Osteocyte (in vitro differentiated cells): Measurements from ENCODE around the gene YAP1. TPM values are rescaled to one million over a fixed set of nuclear protein-coding genes. Genes with fewer than 3 reads are reported as not detected.

ENCODE experiments used
- DNase-seq: peaks from one replicate; pipeline ENCODE4 v3.0.0; 2021; ENCODE audit warnings: mixed read lengths; ENCODE audit not compliant: unreplicated experiment; ENCODE audit errors: extremely low spot score
- H3K27ac Mint-ChIP-seq: one replicate; pipeline ENCODE4 v1.8.0; 2021; ENCODE audit warnings: mild to moderate bottlenecking, mixed read lengths; ENCODE audit not compliant: unreplicated experiment
- H3K27me3 Mint-ChIP-seq: one replicate; pipeline ENCODE4 v1.8.0; 2021; ENCODE audit warnings: mixed read lengths; ENCODE audit not compliant: unreplicated experiment
- H3K36me3 Mint-ChIP-seq: one replicate; pipeline ENCODE4 v1.8.0; 2021; ENCODE audit warnings: mixed read lengths; ENCODE audit not compliant: unreplicated experiment
- H3K4me1 Mint-ChIP-seq: one replicate; pipeline ENCODE4 v1.8.0; 2021; ENCODE audit warnings: mixed read lengths; ENCODE audit not compliant: unreplicated experiment
- H3K4me3 Mint-ChIP-seq: one replicate; pipeline ENCODE4 v1.8.0; 2021; ENCODE audit warnings: mild to moderate bottlenecking, moderate library complexity, mixed read lengths; ENCODE audit not compliant: unreplicated experiment
- H3K9me3 Mint-ChIP-seq: one replicate; pipeline ENCODE4 v1.8.0; 2021; ENCODE audit warnings: mixed read lengths; ENCODE audit not compliant: unreplicated experiment
- total RNA-seq: library from RNA; stranded (reverse); gene quantifications from 2 replicates; pipeline ENCODE4 v1.2.1, GENCODE V29; 2021
- TF ChIP-seq, protein P1 (sequence below): fragments of 200-600 bp; sonication (generic); IDR thresholded peaks from 2 replicates; pipeline ENCODE4 v1.5.0; 2021; ENCODE audit warnings: antibody characterized with exemption, mild to moderate bottlenecking, moderate library complexity

Gene YAP1
- total RNA-seq, 1 donor from 2014 or later = 128 TPM

DNA sequence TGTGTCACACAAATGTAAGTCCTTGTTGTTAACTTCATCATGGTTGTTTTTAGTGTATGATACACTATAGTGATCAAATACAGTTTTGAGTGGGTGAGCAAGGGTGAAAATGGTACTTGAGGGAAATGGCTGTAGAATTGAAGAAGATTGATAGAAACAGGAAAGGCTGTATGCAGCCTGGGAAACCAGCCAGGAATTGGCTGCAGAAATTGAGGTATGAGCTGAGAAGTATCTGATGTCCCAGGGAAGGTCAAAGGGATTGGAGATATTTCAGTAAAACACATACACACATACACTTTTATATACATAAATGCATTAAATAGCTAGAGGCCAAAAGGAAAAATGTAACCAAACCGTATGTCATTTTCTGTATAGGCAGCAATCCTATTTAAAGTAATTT is 13.1 kb upstream of the YAP1 start:
- TF ChIP-seq, protein P1, sequence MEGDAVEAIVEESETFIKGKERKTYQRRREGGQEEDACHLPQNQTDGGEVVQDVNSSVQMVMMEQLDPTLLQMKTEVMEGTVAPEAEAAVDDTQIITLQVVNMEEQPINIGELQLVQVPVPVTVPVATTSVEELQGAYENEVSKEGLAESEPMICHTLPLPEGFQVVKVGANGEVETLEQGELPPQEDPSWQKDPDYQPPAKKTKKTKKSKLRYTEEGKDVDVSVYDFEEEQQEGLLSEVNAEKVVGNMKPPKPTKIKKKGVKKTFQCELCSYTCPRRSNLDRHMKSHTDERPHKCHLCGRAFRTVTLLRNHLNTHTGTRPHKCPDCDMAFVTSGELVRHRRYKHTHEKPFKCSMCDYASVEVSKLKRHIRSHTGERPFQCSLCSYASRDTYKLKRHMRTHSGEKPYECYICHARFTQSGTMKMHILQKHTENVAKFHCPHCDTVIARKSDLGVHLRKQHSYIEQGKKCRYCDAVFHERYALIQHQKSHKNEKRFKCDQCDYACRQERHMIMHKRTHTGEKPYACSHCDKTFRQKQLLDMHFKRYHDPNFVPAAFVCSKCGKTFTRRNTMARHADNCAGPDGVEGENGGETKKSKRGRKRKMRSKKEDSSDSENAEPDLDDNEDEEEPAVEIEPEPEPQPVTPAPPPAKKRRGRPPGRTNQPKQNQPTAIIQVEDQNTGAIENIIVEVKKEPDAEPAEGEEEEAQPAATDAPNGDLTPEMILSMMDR = no peak
- no peak overlapping the region for H3K4me3 Mint-ChIP-seq
- no peak overlapping the region for H3K27ac Mint-ChIP-seq
- no peak for DNase-seq
- no peaks in the 10 kb centered on the region for H3K36me3 Mint-ChIP-seq
- H3K27me3 Mint-ChIP-seq = no peaks in the 10 kb centered on the region
- H3K4me1 Mint-ChIP-seq = no peaks in the 10 kb centered on the region
- no peaks in the 10 kb centered on the region for H3K9me3 Mint-ChIP-seq

DNA sequence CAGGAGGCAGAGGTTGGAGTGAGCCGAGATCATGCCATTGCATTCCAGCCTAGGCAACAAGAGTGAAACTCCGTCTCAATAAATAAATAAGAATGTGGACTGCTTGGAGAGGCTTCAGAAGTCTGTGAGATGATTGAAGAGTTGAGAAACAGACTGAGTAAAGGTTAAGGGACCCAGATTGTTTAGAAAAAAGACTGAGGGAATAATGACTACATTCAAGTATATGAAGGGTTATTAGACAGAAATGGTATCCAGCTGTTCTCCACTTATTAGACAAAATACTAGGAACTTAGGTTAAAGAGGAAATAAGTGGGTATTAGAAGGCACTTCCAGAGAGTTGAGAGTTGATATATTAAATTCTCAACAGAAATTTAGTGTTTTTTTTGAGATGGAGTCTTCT is 10.5 kb upstream of the YAP1 start:
- H3K36me3 Mint-ChIP-seq = no peaks in the 10 kb centered on the region
- no peaks in the 10 kb centered on the region for H3K4me1 Mint-ChIP-seq
- no peaks in the 10 kb centered on the region for H3K27me3 Mint-ChIP-seq
- TF ChIP-seq, protein P1 = no peak
- no peak overlapping the region for H3K27ac Mint-ChIP-seq
- no peak overlapping the region for H3K4me3 Mint-ChIP-seq
- DNase-seq = no peak
- H3K9me3 Mint-ChIP-seq = no peaks in the 10 kb centered on the region

DNA sequence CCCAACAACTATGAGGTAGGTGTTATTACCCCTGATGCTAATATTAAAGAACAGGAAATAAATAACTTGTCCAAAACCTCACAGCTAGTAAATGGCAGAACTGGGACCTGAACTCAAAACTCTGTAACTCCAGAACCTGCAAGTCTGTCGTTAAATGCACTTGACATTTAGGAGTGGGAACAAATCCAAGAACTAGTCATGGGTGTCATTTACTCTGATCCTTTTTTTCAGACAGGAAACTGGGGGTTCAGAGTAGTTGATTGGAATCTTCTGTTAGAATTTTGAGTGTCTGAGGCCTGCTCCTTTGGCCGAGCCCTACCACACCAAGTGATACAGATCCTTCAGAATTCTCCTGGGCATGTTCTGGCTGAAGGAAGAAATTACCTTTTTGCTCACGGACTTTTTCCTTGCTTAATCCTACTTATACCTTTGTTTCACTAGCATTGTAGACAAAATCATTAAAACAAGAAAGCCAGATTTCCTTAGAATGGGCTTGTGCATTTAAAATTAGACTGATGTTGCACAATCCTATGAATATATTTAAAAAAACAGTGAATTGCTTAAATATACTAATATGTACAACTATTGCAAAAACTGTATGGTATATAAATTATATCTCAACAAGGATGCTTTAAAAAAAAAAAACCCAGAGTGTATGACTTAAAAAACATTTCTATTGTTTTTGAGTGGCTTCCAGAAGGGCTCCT is 1.4 kb upstream of the YAP1 start:
- TF ChIP-seq, protein P1 = no peak
- no peaks in the 10 kb centered on the region for H3K9me3 Mint-ChIP-seq
- peaks cover 25% of the 10 kb centered on the region for H3K4me1 Mint-ChIP-seq
- peaks cover 2% of the 10 kb centered on the region for H3K36me3 Mint-ChIP-seq
- peak overlapping the region; percentile 100 for H3K27ac Mint-ChIP-seq
- H3K4me3 Mint-ChIP-seq = peak overlapping the region; percentile 99
- H3K27me3 Mint-ChIP-seq = no peaks in the 10 kb centered on the region
- DNase-seq = no peak

DNA sequence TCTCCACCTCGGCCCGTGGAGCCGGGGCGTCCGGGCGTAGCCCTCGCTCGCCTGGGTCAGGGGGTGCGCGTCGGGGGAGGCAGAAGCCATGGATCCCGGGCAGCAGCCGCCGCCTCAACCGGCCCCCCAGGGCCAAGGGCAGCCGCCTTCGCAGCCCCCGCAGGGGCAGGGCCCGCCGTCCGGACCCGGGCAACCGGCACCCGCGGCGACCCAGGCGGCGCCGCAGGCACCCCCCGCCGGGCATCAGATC is 439 bp downstream of the YAP1 start:
- H3K36me3 Mint-ChIP-seq = peaks cover 13% of the 10 kb centered on the region
- H3K27me3 Mint-ChIP-seq = no peaks in the 10 kb centered on the region
- peak overlapping the region; percentile 89 for H3K4me3 Mint-ChIP-seq
- H3K9me3 Mint-ChIP-seq = no peaks in the 10 kb centered on the region
- TF ChIP-seq, protein P1 = no peak
- no peak for DNase-seq
- no peak overlapping the region for H3K27ac Mint-ChIP-seq
- H3K4me1 Mint-ChIP-seq = peaks cover 42% of the 10 kb centered on the region

DNA sequence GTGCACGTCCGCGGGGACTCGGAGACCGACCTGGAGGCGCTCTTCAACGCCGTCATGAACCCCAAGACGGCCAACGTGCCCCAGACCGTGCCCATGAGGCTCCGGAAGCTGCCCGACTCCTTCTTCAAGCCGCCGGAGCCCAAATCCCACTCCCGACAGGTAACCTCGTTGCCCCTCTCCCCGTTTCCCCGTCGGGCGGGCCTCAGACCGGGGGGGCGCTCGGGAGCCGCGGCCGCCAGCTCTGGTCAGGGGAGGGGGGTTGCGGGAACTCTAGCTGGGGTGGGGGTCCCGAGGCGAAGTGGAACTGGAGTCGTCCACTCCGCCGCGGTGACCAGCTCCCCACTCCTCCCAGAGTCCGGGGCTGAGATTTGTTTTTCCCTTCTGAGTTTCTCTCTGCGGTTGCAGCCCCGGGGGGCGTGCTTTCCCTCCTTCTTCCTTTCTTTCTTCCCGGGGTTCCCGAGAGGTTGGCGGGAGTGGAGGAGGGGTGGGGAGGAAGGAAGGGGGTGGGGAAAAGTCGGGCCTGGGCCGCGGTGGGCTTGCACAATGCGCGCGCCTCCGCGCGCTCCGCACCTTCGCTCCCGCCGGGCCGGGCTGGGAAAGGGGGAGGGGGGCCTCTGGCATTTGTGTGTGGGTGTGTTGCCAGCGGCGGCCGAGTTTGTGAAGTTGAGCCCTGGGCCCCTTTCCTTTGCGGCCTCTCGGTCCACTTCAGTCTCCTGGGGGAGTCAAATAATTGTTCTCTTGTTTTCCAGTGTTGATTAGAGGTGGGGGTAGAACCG is 952 bp downstream of the YAP1 start:
- DNase-seq = peak; percentile 92
- peaks cover 13% of the 10 kb centered on the region for H3K36me3 Mint-ChIP-seq
- TF ChIP-seq, protein P1 = peak; percentile 23
- H3K27ac Mint-ChIP-seq = peak overlapping the region; percentile 97
- peak overlapping the region; percentile 89 for H3K4me3 Mint-ChIP-seq
- no peaks in the 10 kb centered on the region for H3K9me3 Mint-ChIP-seq
- no peaks in the 10 kb centered on the region for H3K27me3 Mint-ChIP-seq
- H3K4me1 Mint-ChIP-seq = peaks cover 48% of the 10 kb centered on the region
